Non-pigmented ciliary epithelial cell (primary cell): ENCODE measurements around the gene PROCR.
"Not testable (repeated sequence)": the region's sequence is repeated elsewhere in the genome, so short reads cannot be mapped to it uniquely, and the experiment has no call there.

Experiments
- DNase-seq: peaks from one replicate; pipeline ENCODE4 v3.0.0-alpha.2; 2010; ENCODE audit warnings: low read depth

The PROCR gene

GRCh38 chr20:35165221-35166185 lies 6.4 kb upstream of the PROCR start:
- no peak for DNase-seq

- DNase-seq: no peak
Measured at GRCh38 chr20:35166242-35166830, 5.5 kb upstream of the PROCR start.

GRCh38 chr20:35167787-35168186 lies 4.1 kb upstream of the PROCR start:
- no peak for DNase-seq

- DNase-seq: not testable (repeated sequence)
Measured at GRCh38 chr20:35168701-35169409, 3.0 kb upstream of the PROCR start.

DNA sequence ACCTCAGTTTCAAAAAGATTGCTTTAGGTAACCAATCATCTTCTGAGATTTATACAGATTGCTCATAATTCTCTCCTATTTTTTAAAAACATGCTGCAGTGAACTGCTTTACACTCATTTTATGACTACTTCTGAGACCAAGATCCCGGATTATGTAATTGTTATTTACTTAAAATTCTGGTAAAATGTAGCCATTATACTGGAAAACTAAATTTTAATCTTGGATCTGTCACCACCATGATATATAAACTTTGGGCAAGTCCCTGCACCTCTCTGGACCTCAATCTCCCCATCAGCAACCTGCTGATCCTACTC lies 477 bp upstream of the PROCR start:
- no peak for DNase-seq

DNA sequence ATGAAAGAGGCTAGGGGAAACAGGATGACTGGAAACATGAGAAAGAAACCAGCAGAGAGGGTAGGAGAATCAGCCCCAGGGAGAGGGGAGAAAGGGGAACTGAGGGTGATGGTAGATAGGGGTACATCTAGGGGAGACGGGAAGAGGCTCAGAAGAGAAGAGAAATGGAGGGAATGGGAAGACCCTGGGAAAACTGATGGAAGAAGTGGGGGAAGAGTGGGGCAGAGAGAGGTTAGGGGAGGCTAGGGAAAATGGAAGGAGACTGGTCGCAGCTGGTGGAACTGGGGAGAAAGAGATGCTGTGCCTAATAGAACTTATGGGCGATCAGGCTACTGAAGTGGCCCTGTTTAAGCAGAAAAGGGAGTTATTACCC lies 548 bp downstream of the PROCR start:
- no peak for DNase-seq

GRCh38 chr20:35173576-35174192 lies 1.8 kb downstream of the PROCR start:
- no peak for DNase-seq

DNA sequence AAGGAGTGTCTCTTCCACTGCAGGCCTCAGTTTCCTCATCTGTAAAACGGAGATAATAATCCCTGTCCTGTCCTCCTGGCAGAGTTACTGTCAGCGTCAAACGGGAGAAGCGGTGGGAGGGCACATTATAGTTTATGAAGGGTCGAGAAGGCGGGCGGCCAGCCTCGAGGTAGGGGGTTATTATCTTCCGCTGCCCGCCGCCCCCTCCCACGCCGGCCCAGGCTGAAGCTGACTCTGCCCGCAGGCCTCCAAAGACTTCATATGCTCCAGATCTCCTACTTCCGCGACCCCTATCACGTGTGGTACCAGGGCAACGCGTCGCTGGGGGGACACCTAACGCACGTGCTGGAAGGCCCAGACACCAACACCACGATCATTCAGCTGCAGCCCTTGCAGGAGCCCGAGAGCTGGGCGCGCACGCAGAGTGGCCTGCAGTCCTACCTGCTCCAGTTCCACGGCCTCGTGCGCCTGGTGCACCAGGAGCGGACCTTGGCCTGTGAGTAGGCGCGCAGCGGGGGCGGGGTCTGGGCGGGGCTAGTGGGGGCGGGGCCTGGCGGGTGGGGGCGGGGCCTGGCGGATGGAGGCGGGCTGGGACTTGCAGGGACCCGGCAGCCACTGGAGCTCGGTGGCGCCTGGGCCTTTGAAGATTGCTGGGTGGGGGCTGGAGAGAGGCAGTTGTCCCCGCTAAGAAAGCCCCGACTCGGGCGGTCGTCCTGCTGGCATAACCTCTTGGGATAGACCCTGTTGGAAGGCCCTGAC lies 2.8 kb downstream of the PROCR start:
- DNase-seq: no peak

DNA sequence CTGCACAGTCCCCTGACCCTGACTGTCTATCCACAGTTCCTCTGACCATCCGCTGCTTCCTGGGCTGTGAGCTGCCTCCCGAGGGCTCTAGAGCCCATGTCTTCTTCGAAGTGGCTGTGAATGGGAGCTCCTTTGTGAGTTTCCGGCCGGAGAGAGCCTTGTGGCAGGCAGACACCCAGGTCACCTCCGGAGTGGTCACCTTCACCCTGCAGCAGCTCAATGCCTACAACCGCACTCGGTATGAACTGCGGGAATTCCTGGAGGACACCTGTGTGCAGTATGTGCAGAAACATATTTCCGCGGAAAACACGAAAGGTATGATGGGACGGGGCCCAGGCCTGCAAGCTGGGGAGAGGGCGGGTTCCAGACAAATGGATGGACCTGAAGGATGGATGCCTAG lies 4.3 kb downstream of the PROCR start:
- no peak for DNase-seq

- DNase-seq: no peak
Measured at GRCh38 chr20:35179292-35180212, 7.7 kb downstream of the PROCR start.

DNA sequence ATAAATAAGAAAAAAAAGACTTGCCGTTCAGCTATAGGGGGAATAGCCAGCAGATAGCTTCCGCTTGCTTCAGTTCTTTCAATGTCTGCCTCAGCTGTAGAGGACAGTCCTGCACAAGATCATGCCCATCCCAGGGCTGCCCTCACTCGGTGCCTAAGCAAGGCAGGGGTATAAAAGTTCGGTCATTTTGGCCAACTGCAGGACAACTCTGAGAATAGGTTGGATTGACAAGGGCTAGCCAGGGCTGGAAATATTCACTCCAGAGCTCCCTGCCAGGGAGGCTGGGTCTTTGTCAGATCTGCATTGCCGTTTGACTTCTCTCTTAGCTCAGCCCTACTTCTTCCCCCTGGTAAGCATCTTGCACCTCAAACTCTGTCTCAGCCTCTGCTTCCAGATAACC lies 8.4 kb downstream of the PROCR start:
- DNase-seq: no peak

DNA sequence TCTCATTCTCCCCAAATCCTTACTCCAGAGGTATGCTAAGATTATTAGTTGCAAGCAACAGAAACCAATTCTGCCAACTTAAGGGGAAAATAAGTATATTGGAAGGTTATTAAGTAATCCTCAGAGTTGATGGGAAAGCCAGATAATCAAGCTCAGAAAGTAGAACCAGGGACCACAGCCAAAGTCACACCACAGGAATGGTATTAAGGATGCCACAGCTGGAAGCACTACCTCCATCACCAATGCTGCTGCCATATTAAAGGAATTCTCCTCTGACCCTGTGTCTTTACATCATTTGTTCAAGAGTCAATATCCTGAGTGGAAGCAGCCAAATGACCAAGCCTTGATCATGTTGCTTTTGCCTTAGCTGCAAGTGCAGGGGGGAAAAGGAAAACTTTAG lies 9.9 kb downstream of the PROCR start:
- DNase-seq: no peak

GRCh38 chr20:35186691-35187289 lies 14.9 kb downstream of the PROCR start:
- not testable (repeated sequence) for DNase-seq

DNA sequence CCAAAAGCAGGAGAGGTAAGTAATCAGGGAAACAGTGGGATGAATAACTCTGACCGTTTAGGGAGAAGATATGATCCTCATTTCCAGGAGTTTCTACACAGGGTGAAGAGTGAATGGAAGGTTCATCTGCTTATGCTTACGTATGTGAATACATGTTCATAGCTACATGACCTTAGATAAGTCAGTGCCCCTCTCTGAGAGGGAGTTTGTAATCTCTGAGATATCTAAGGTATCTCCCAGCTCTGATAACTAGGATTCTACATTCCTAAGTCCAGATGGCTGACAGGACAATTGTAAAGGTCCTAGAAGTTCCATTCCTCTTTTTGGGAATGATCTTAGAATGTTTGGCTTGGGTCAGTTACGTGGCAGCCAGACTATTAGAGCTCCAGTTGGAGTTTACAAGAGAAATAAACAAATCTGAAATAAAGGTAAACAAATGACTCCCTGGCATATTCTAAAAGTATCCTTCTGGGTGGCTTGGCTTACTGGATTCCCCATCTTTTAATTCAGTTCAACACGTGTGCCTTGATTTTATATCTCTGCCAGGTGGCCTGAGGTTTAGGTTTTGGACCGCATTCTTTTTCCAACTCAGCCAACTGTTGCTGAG lies 15.8 kb downstream of the PROCR start:
- DNase-seq: no peak

DNA sequence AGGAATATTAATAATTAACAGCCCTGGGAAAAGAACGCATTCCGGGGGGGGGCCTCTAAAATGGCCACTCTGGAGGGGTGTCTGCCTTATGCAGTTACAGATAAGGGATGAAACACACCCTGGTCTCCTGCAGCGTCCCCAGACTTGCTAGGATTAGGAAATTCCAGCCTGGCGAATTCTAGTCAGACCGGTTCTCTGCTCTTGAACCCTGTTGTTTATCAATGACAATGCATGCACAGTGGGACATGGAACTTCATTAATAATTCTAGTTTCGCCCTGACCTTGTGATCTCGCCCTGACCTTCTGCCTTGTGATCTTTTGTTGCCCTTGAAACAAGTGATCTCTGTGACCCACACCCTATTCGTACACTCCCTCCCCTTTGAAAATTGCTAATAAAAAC lies 17.4 kb downstream of the PROCR start:
- DNase-seq: not testable (repeated sequence)

DNA sequence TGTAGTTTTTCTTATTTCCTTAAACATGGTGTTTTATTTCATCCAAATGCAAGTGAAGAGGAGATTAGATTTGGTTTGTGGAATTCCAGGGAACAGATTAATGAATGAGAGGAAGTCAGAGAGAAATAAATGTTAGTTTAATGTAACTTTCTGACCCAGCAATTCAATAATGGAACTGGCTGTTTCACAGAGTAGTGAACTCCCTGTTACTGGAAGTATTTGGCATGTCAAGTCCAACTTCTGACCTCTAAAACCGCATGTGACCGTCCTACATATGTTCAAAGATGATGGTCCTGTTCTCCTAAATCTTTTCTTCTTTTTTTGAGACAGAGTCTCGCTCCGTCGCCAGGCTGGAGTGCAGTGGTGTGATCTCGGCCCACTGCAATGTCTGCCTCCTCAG lies 18.7 kb downstream of the PROCR start:
- no peak for DNase-seq

- DNase-seq: no peak
Measured at GRCh38 chr20:35191419-35192117, 19.7 kb downstream of the PROCR start.

GRCh38 chr20:35192118-35192872 lies 20.4 kb downstream of the PROCR start:
- no peak for DNase-seq
